Ovary (tissue), 3 donors: Measurements from ENCODE around the gene SYCP2L.

Experiments used
- CTCF ChIP-seq, 3 donors: fragments of 450-650 bp in 2 of 3; fragments of 200-600 bp in 1 of 3; IDR thresholded peaks; one replicate each; pipeline versions ENCODE4 v1.5.1 to v1.8.0; 2016 to 2022; ENCODE audit warnings: antibody characterized with exemption in 3 of 3, mild to moderate bottlenecking in 1 of 3
- EP300 ChIP-seq: sonication (generic); formaldehyde crosslinking; IDR thresholded peaks from one replicate; pipeline ENCODE4 v1.6.1; 2017; ENCODE audit warnings: antibody characterized with exemption
- POLR2A ChIP-seq: fragments of 450-650 bp; IDR thresholded peaks from one replicate; pipeline ENCODE4 v1.6.1; 2017; ENCODE audit warnings: antibody characterized with exemption, mild to moderate bottlenecking, moderate library complexity
- donor health status: DM: no; HTN: no; CAD: no.

GRCh38 chr6:10857259-10857658 lies 29.6 kb upstream of the SYCP2L start:
- no peak for TF ChIP-seq POLR2A
- no peak for TF ChIP-seq CTCF (IDR thresholded peaks at IDR 0.05)
- TF ChIP-seq EP300, result no peak
